Upper lobe of left lung (tissue), 4 donors: ENCODE measurements around the gene C12orf60.
A peak's percentile ranks its signal among the peaks of the same experiment; 100 is the strongest.

Experiments used
- POLR2A ChIP-seq, 4 donors: fragments of 450-650 bp; IDR thresholded peaks; one replicate each; pipeline ENCODE4 v1.5.1; 2016 to 2017; ENCODE audit warnings: antibody characterized with exemption in 4 of 4, mild to moderate bottlenecking in 2 of 4
- POLR2AphosphoS5 ChIP-seq, 2 donors: sonication (generic); formaldehyde crosslinking; IDR thresholded peaks; one replicate each; pipeline ENCODE4 v1.5.1; 2017; ENCODE audit warnings: antibody characterized with exemption in 2 of 2
- TF ChIP-seq, protein P1 (sequence below), 6 experiments: fragments of 450-650 bp in 4 of 6; fragments of 200-600 bp in 2 of 6; sonication (generic) in 2 of 6; IDR thresholded peaks; one replicate each; pipeline ENCODE4 v1.5.1; 2016 to 2019; ENCODE audit warnings: antibody characterized with exemption in 6 of 6

DNA sequence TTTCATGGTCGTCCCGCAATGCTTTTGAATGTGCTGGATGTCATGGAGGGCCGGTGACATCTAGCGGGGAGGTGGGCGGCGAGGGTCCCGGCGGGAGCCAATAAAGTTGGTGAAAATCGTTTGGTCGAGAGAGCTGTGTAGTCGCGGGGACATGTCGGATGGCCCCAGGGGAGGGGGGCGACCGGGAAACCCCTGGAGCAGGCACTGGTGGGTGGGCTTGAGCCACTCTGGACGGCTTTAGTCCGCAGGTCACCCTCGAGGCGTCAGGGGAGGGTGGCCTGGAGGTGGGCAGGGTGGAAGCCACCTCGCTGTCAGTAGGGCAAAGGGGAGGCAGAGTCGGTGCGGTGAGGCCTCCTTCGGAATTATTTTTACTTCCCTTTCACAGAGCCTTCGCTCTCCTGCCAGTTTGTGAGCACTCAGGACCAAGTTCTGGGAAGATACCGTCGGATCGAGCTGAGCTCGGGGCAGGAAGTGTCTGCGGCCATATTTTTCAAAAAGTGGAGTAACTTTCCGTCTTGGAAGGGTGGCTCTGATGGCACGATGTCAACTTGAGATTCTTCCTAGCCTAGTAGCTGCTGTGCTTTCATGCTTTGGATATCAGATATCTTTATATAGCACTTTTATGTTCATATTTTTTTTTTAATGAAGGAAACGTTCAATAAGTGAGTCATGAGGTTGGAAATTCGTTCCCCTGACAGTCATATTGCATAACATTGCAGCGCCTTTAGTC lies 28.4 kb upstream of the C12orf60 start:
- TF ChIP-seq, protein P1, sequence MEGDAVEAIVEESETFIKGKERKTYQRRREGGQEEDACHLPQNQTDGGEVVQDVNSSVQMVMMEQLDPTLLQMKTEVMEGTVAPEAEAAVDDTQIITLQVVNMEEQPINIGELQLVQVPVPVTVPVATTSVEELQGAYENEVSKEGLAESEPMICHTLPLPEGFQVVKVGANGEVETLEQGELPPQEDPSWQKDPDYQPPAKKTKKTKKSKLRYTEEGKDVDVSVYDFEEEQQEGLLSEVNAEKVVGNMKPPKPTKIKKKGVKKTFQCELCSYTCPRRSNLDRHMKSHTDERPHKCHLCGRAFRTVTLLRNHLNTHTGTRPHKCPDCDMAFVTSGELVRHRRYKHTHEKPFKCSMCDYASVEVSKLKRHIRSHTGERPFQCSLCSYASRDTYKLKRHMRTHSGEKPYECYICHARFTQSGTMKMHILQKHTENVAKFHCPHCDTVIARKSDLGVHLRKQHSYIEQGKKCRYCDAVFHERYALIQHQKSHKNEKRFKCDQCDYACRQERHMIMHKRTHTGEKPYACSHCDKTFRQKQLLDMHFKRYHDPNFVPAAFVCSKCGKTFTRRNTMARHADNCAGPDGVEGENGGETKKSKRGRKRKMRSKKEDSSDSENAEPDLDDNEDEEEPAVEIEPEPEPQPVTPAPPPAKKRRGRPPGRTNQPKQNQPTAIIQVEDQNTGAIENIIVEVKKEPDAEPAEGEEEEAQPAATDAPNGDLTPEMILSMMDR (IDR thresholded peaks at IDR 0.05), result no peak
- peak in 1 of 4 donors; percentile 10 for TF ChIP-seq POLR2A (IDR thresholded peaks at IDR 0.05)
- peak; percentile 20 to 29 for TF ChIP-seq POLR2AphosphoS5 (IDR thresholded peaks at IDR 0.05)
